Stimulated activated CD8-positive, alpha-beta memory T cell treated with anti-CD3 and anti-CD28 coated beads, Interleukin-7, amount 100 ng/mL, for 48 hours (primary cell): ENCODE results near the gene FRMPD2.

ENCODE experiments used
- DNase-seq, 2 donors: peaks; one replicate each; pipeline ENCODE4 v3.0.0-alpha.2; 2020; ENCODE audit warnings: low read depth in 1 of 2; ENCODE audit errors: extremely low read depth in 1 of 2

The FRMPD2 gene

GRCh38 chr10:48274636-48275035, at the start of gene FRMPD2:
Gene FRMPD2 (minus strand): TSS chr10:48274696. CDS start chr10:48274567, 129 bp downstream.
- DNase-seq: no peak

GRCh38 chr10:48322017-48322416, 47.5 kb upstream of the FRMPD2 start:
- DNase-seq: no peak

- no peak for DNase-seq
Measured at GRCh38 chr10:48317321-48317990, 43.0 kb upstream of the FRMPD2 start.

- DNase-seq: no peak
Measured at GRCh38 chr10:48316236-48316635, 41.7 kb upstream of the FRMPD2 start.

GRCh38 chr10:48314107-48314506, 39.6 kb upstream of the FRMPD2 start:
- no peak for DNase-seq

- no peak for DNase-seq
Measured at GRCh38 chr10:48309711-48310226, 35.3 kb upstream of the FRMPD2 start.

- DNase-seq: no peak
Measured at GRCh38 chr10:48307711-48308018, 33.2 kb upstream of the FRMPD2 start.

- peak; percentile 26 to 33 for DNase-seq
Measured at GRCh38 chr10:48306870-48307710, 32.6 kb upstream of the FRMPD2 start.

- peak; percentile 83 to 85 for DNase-seq
Measured at GRCh38 chr10:48306265-48306869, 31.9 kb upstream of the FRMPD2 start, which contains the start of gene MAPK8. Gene MAPK8 (plus strand): TSS chr10:48306677. CDS start chr10:48401661, 94,984 bp downstream.

GRCh38 chr10:48305905-48306264, 31.4 kb upstream of the FRMPD2 start:
- no peak for DNase-seq

GRCh38 chr10:48302515-48303476, 28.3 kb upstream of the FRMPD2 start:
- no peak for DNase-seq

GRCh38 chr10:48300556-48300955, 26.1 kb upstream of the FRMPD2 start:
- DNase-seq: no peak

GRCh38 chr10:48299692-48300091, 25.2 kb upstream of the FRMPD2 start:
- no peak for DNase-seq

GRCh38 chr10:48299066-48299465, 24.6 kb upstream of the FRMPD2 start:
- no peak for DNase-seq

- DNase-seq: no peak
Measured at GRCh38 chr10:48296576-48297098, 22.1 kb upstream of the FRMPD2 start.

- DNase-seq: no peak
Measured at GRCh38 chr10:48294431-48294830, 19.9 kb upstream of the FRMPD2 start.

GRCh38 chr10:48292616-48293015, 18.1 kb upstream of the FRMPD2 start:
- no peak for DNase-seq

GRCh38 chr10:48291190-48291589, 16.7 kb upstream of the FRMPD2 start:
- no peak for DNase-seq

GRCh38 chr10:48290286-48290685, 15.8 kb upstream of the FRMPD2 start:
- no peak for DNase-seq

GRCh38 chr10:48289501-48290238, 15.2 kb upstream of the FRMPD2 start:
- DNase-seq: no peak
